Activated naive CD8-positive, alpha-beta T cell treated with anti-CD3 and anti-CD28 coated beads for 36 hours (primary cell): ENCODE data around the gene NR1D2. TPM values are rescaled to one million over a fixed set of nuclear protein-coding genes. Genes with fewer than 3 reads are reported as not detected.
A peak's percentile ranks its signal among the peaks of the same experiment; 100 is the strongest.

Experiments used
- DNase-seq: peaks from one replicate; pipeline ENCODE4 v3.0.0; 2021
- H3K27ac Mint-ChIP-seq: one replicate; pipeline ENCODE4 v1.8.0; 2022; ENCODE audit warnings: mild to moderate bottlenecking, moderate library complexity, mixed read lengths
- H3K27me3 Mint-ChIP-seq: one replicate; pipeline ENCODE4 v1.8.0; 2022; ENCODE audit warnings: mild to moderate bottlenecking, mixed read lengths
- H3K36me3 Mint-ChIP-seq: one replicate; pipeline ENCODE4 v1.8.0; 2021; ENCODE audit warnings: mild to moderate bottlenecking, mixed read lengths
- H3K4me1 Mint-ChIP-seq: one replicate; pipeline ENCODE4 v1.8.0; 2021; ENCODE audit warnings: mixed read lengths
- H3K4me3 Mint-ChIP-seq: one replicate; pipeline ENCODE4 v1.8.0; 2022; ENCODE audit warnings: mild to moderate bottlenecking, moderate library complexity, mixed read lengths
- H3K9me3 Mint-ChIP-seq: one replicate; pipeline ENCODE4 v1.8.0; 2022; ENCODE audit warnings: mixed read lengths
- total RNA-seq, 2 experiments: library from RNA; stranded (reverse); gene quantifications; one replicate each; pipeline ENCODE4 v1.2.3, GENCODE V29; 2021

The NR1D2 gene
- total RNA-seq, 2 experiments from 2014 or later = 4.8 to 5.0 TPM

GRCh38 chr3:23919628-23920027, 25.5 kb upstream of the NR1D2 start:
- H3K9me3 Mint-ChIP-seq = no peaks in the 10 kb centered on the region
- H3K27me3 Mint-ChIP-seq = no peaks in the 10 kb centered on the region
- peaks cover 32% of the 10 kb centered on the region for H3K4me1 Mint-ChIP-seq
- H3K4me3 Mint-ChIP-seq = peak overlapping the region; percentile 97
- H3K27ac Mint-ChIP-seq = peak overlapping the region; percentile 64
- no peak for DNase-seq
- H3K36me3 Mint-ChIP-seq = peaks cover 44% of the 10 kb centered on the region

- DNase-seq = no peak
- Mint-ChIP-seq H3K4me1 (peaks cover 27% of the 10 kb centered on the region), H3K27ac (peak overlapping the region; percentile 64), H3K9me3 (no peaks in the 10 kb centered on the region), H3K36me3 (peaks cover 44% of the 10 kb centered on the region), H3K27me3 (no peaks in the 10 kb centered on the region), H3K4me3 (peak overlapping the region; percentile 97)
Observed at GRCh38 chr3:23920151-23920655, 24.9 kb upstream of the NR1D2 start.

GRCh38 chr3:23921052-23921511, 24.0 kb upstream of the NR1D2 start:
- H3K4me1 Mint-ChIP-seq = peaks cover 20% of the 10 kb centered on the region
- H3K36me3 Mint-ChIP-seq = peaks cover 44% of the 10 kb centered on the region
- no peak overlapping the region for H3K4me3 Mint-ChIP-seq
- H3K9me3 Mint-ChIP-seq = no peaks in the 10 kb centered on the region
- no peak for DNase-seq
- H3K27ac Mint-ChIP-seq = peak overlapping the region; percentile 57
- no peaks in the 10 kb centered on the region for H3K27me3 Mint-ChIP-seq

- Mint-ChIP-seq H3K27ac (no peak overlapping the region), H3K4me1 (peaks cover 16% of the 10 kb centered on the region), H3K9me3 (no peaks in the 10 kb centered on the region), H3K4me3 (no peak overlapping the region), H3K36me3 (peaks cover 26% of the 10 kb centered on the region), H3K27me3 (no peaks in the 10 kb centered on the region)
- DNase-seq = no peak
Observed at GRCh38 chr3:23923786-23924185, 21.3 kb upstream of the NR1D2 start.

- no peak for DNase-seq
- Mint-ChIP-seq H3K27ac (no peak overlapping the region), H3K4me3 (no peak overlapping the region), H3K4me1 (no peaks in the 10 kb centered on the region), H3K27me3 (no peaks in the 10 kb centered on the region), H3K36me3 (peaks cover 6% of the 10 kb centered on the region), H3K9me3 (no peaks in the 10 kb centered on the region)
Observed at GRCh38 chr3:23926246-23926645, 18.8 kb upstream of the NR1D2 start.

- peaks cover 1% of the 10 kb centered on the region for H3K36me3 Mint-ChIP-seq
- H3K27me3 Mint-ChIP-seq = no peaks in the 10 kb centered on the region
- H3K4me3 Mint-ChIP-seq = no peak overlapping the region
- DNase-seq = no peak
- no peaks in the 10 kb centered on the region for H3K9me3 Mint-ChIP-seq
- no peak overlapping the region for H3K27ac Mint-ChIP-seq
- no peaks in the 10 kb centered on the region for H3K4me1 Mint-ChIP-seq
Observed at GRCh38 chr3:23926736-23927135, 18.4 kb upstream of the NR1D2 start.

- Mint-ChIP-seq H3K4me1 (no peaks in the 10 kb centered on the region), H3K4me3 (no peak overlapping the region), H3K9me3 (no peaks in the 10 kb centered on the region), H3K27me3 (no peaks in the 10 kb centered on the region), H3K36me3 (peaks cover 1% of the 10 kb centered on the region), H3K27ac (no peak overlapping the region)
- no peak for DNase-seq
Observed at GRCh38 chr3:23928524-23928923, 16.6 kb upstream of the NR1D2 start.

- Mint-ChIP-seq H3K36me3 (no peaks in the 10 kb centered on the region), H3K4me3 (no peak overlapping the region), H3K9me3 (no peaks in the 10 kb centered on the region), H3K27ac (no peak overlapping the region), H3K27me3 (no peaks in the 10 kb centered on the region), H3K4me1 (no peaks in the 10 kb centered on the region)
- DNase-seq = no peak
Observed at GRCh38 chr3:23931597-23931996, 13.5 kb upstream of the NR1D2 start.

GRCh38 chr3:23932571-23932970, 12.5 kb upstream of the NR1D2 start:
- no peak for DNase-seq
- Mint-ChIP-seq H3K4me3 (no peak overlapping the region), H3K27ac (no peak overlapping the region), H3K4me1 (no peaks in the 10 kb centered on the region), H3K27me3 (no peaks in the 10 kb centered on the region), H3K36me3 (no peaks in the 10 kb centered on the region), H3K9me3 (no peaks in the 10 kb centered on the region)

- Mint-ChIP-seq H3K4me1 (no peaks in the 10 kb centered on the region), H3K36me3 (no peaks in the 10 kb centered on the region), H3K27ac (no peak overlapping the region)
Observed at GRCh38 chr3:23934253-23934652, 10.8 kb upstream of the NR1D2 start.

GRCh38 chr3:23937296-23937695, 7.8 kb upstream of the NR1D2 start:
- Mint-ChIP-seq H3K27ac (no peak overlapping the region), H3K36me3 (no peaks in the 10 kb centered on the region), H3K4me3 (no peak overlapping the region), H3K4me1 (no peaks in the 10 kb centered on the region), H3K9me3 (peaks cover 1% of the 10 kb centered on the region), H3K27me3 (no peaks in the 10 kb centered on the region)
- no peak for DNase-seq

More at GRCh38 chr3:23934253-23934652, 10.8 kb upstream of the NR1D2 start:
- Mint-ChIP-seq H3K4me3 (no peak overlapping the region), H3K9me3 (peaks cover 1% of the 10 kb centered on the region), H3K27me3 (no peaks in the 10 kb centered on the region)
- DNase-seq = no peak

- peaks cover 1% of the 10 kb centered on the region for H3K9me3 Mint-ChIP-seq
- no peaks in the 10 kb centered on the region for H3K36me3 Mint-ChIP-seq
- no peak overlapping the region for H3K27ac Mint-ChIP-seq
- peaks cover 1% of the 10 kb centered on the region for H3K4me1 Mint-ChIP-seq
- no peak overlapping the region for H3K4me3 Mint-ChIP-seq
- no peak for DNase-seq
- peaks cover 4% of the 10 kb centered on the region for H3K27me3 Mint-ChIP-seq
Observed at GRCh38 chr3:23938688-23939087, 6.4 kb upstream of the NR1D2 start.

GRCh38 chr3:23940775-23941174, 4.3 kb upstream of the NR1D2 start:
- Mint-ChIP-seq H3K27ac (no peak overlapping the region), H3K4me3 (no peak overlapping the region), H3K27me3 (peaks cover 7% of the 10 kb centered on the region), H3K4me1 (peaks cover 11% of the 10 kb centered on the region), H3K36me3 (no peaks in the 10 kb centered on the region), H3K9me3 (peaks cover 1% of the 10 kb centered on the region)
- DNase-seq = no peak

- H3K36me3 Mint-ChIP-seq = no peaks in the 10 kb centered on the region
- peaks cover 7% of the 10 kb centered on the region for H3K27me3 Mint-ChIP-seq
- no peak for DNase-seq
- no peak overlapping the region for H3K4me3 Mint-ChIP-seq
- peaks cover 1% of the 10 kb centered on the region for H3K9me3 Mint-ChIP-seq
- no peak overlapping the region for H3K27ac Mint-ChIP-seq
- peaks cover 11% of the 10 kb centered on the region for H3K4me1 Mint-ChIP-seq
Observed at GRCh38 chr3:23941440-23941839, 3.6 kb upstream of the NR1D2 start.

GRCh38 chr3:23942546-23942945, 2.5 kb upstream of the NR1D2 start:
- H3K36me3 Mint-ChIP-seq = no peaks in the 10 kb centered on the region
- peaks cover 1% of the 10 kb centered on the region for H3K9me3 Mint-ChIP-seq
- H3K4me1 Mint-ChIP-seq = peaks cover 15% of the 10 kb centered on the region
- H3K27me3 Mint-ChIP-seq = peaks cover 7% of the 10 kb centered on the region
- H3K27ac Mint-ChIP-seq = no peak overlapping the region
- no peak overlapping the region for H3K4me3 Mint-ChIP-seq
- no peak for DNase-seq

- H3K36me3 Mint-ChIP-seq = peaks cover 4% of the 10 kb centered on the region
- peak overlapping the region; percentile 46 for H3K27ac Mint-ChIP-seq
- peaks cover 29% of the 10 kb centered on the region for H3K4me1 Mint-ChIP-seq
- peak overlapping the region; percentile 75 for H3K4me3 Mint-ChIP-seq
- peaks cover 7% of the 10 kb centered on the region for H3K27me3 Mint-ChIP-seq
- H3K9me3 Mint-ChIP-seq = no peaks in the 10 kb centered on the region
- no peak for DNase-seq
Observed at GRCh38 chr3:23944007-23944783, 891 bp upstream of the NR1D2 start.
